SK-N-SH (cell line): ENCODE results near the gene PARD3.

Experiments
- FOSL2 ChIP-seq: IDR thresholded peaks from 2 replicates; pipeline ENCODE4 v1.4.0; 2012; ENCODE audit warnings: low read depth, mild to moderate bottlenecking, moderate library complexity, borderline replicate concordance
- GABPA ChIP-seq: IDR thresholded peaks from 2 replicates; pipeline ENCODE4 v1.4.0; 2012; ENCODE audit warnings: low read depth, mild to moderate bottlenecking
- MEF2A ChIP-seq: IDR thresholded peaks from 2 replicates; pipeline ENCODE4 v1.4.0; 2012; ENCODE audit warnings: low read depth, borderline replicate concordance
- MXI1 ChIP-seq: IDR thresholded peaks from 2 replicates; pipeline ENCODE4 v1.6.1; 2012; ENCODE audit warnings: mild to moderate bottlenecking, low read depth, low read length, improper control_type of control experiment
- NFIC ChIP-seq: IDR thresholded peaks from 2 replicates; pipeline ENCODE4 v1.4.0; 2012; ENCODE audit warnings: borderline replicate concordance
- POLR2AphosphoS5 ChIP-seq: IDR thresholded peaks from 2 replicates; pipeline ENCODE4 v1.6.1; 2012; ENCODE audit warnings: low read depth, low read length
- RCOR1 ChIP-seq: fragments of 150-350 bp; IDR thresholded peaks from 2 replicates; pipeline ENCODE4 v1.6.1; 2017; ENCODE audit warnings: antibody characterized with exemption, low read length
- RFX5 ChIP-seq: IDR thresholded peaks from 2 replicates; pipeline ENCODE4 v1.6.1; 2012; ENCODE audit warnings: mild to moderate bottlenecking, improper control_type of control experiment, low read length
- TAF1 ChIP-seq: IDR thresholded peaks from 2 replicates; pipeline ENCODE4 v1.6.1; 2012; ENCODE audit warnings: low read depth, mild to moderate bottlenecking, low read length, moderate library complexity, borderline replicate concordance
- TEAD4 ChIP-seq: IDR thresholded peaks from 2 replicates; pipeline ENCODE4 v1.4.0; 2012; ENCODE audit warnings: mild to moderate bottlenecking, borderline replicate concordance; ENCODE audit not compliant: insufficient read depth
- TF ChIP-seq, protein P1 (sequence below): fragments of 200-600 bp; sonication (generic); IDR thresholded peaks from 2 replicates; pipeline ENCODE4 v1.6.1; 2017; ENCODE audit warnings: antibody characterized with exemption, mild to moderate bottlenecking, moderate library complexity
- TF ChIP-seq, protein P2 (sequence below): fragments of 150-350 bp; IDR thresholded peaks from 2 replicates; pipeline ENCODE4 v1.6.1; 2017; ENCODE audit warnings: antibody characterized with exemption, low read length, low read depth, borderline replicate concordance
- TF ChIP-seq, protein P3 (sequence below): IDR thresholded peaks from 2 replicates; pipeline ENCODE4 v1.6.1; 2012; ENCODE audit warnings: mild to moderate bottlenecking, low read depth, low read length, moderate library complexity
- TF ChIP-seq, protein P4 (sequence below): IDR thresholded peaks from 2 replicates; pipeline ENCODE4; 2012

DNA sequence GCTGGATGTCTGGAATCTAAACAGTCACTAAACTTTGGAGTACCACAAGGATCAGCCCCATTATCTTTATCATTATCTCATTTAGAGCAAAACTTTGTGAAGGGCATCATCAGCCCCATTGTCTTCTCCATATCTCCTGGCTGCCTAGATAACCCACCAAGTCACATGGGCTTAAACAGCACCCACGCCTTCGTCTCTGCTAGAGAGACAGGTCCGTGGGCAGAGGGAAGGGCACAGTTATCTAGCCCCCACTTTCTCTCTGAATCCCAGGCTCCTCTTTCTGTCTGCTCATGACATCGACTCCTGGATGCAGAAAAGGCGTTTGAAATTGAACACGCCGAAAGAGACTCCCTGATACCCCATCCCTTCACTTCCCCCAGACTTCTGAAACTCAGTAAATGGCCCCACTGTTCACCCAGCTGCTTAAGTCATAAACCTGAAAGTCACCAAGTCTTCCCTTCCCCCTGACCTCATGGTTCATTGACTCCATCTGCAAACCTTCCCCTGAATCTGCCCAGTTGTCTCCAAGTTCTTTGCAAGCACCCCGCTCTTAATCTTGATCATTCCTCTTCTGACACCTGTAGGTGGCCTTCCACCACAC, 20.9 kb upstream of the PARD3 start:
- no peak for TF ChIP-seq TAF1
- TF ChIP-seq, protein P1, sequence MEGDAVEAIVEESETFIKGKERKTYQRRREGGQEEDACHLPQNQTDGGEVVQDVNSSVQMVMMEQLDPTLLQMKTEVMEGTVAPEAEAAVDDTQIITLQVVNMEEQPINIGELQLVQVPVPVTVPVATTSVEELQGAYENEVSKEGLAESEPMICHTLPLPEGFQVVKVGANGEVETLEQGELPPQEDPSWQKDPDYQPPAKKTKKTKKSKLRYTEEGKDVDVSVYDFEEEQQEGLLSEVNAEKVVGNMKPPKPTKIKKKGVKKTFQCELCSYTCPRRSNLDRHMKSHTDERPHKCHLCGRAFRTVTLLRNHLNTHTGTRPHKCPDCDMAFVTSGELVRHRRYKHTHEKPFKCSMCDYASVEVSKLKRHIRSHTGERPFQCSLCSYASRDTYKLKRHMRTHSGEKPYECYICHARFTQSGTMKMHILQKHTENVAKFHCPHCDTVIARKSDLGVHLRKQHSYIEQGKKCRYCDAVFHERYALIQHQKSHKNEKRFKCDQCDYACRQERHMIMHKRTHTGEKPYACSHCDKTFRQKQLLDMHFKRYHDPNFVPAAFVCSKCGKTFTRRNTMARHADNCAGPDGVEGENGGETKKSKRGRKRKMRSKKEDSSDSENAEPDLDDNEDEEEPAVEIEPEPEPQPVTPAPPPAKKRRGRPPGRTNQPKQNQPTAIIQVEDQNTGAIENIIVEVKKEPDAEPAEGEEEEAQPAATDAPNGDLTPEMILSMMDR = no peak
- TF ChIP-seq, protein P2, sequence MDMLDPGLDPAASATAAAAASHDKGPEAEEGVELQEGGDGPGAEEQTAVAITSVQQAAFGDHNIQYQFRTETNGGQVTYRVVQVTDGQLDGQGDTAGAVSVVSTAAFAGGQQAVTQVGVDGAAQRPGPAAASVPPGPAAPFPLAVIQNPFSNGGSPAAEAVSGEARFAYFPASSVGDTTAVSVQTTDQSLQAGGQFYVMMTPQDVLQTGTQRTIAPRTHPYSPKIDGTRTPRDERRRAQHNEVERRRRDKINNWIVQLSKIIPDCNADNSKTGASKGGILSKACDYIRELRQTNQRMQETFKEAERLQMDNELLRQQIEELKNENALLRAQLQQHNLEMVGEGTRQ = no peak
- no peak for TF ChIP-seq FOSL2
- TF ChIP-seq TEAD4 = no peak
- no peak for TF ChIP-seq POLR2AphosphoS5
- no peak for TF ChIP-seq MEF2A
- TF ChIP-seq, protein P3, sequence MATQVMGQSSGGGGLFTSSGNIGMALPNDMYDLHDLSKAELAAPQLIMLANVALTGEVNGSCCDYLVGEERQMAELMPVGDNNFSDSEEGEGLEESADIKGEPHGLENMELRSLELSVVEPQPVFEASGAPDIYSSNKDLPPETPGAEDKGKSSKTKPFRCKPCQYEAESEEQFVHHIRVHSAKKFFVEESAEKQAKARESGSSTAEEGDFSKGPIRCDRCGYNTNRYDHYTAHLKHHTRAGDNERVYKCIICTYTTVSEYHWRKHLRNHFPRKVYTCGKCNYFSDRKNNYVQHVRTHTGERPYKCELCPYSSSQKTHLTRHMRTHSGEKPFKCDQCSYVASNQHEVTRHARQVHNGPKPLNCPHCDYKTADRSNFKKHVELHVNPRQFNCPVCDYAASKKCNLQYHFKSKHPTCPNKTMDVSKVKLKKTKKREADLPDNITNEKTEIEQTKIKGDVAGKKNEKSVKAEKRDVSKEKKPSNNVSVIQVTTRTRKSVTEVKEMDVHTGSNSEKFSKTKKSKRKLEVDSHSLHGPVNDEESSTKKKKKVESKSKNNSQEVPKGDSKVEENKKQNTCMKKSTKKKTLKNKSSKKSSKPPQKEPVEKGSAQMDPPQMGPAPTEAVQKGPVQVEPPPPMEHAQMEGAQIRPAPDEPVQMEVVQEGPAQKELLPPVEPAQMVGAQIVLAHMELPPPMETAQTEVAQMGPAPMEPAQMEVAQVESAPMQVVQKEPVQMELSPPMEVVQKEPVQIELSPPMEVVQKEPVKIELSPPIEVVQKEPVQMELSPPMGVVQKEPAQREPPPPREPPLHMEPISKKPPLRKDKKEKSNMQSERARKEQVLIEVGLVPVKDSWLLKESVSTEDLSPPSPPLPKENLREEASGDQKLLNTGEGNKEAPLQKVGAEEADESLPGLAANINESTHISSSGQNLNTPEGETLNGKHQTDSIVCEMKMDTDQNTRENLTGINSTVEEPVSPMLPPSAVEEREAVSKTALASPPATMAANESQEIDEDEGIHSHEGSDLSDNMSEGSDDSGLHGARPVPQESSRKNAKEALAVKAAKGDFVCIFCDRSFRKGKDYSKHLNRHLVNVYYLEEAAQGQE = no peak
- TF ChIP-seq MXI1 = no peak
- TF ChIP-seq RCOR1 = no peak
- TF ChIP-seq RFX5 = no peak
- no peak for TF ChIP-seq GABPA
- TF ChIP-seq NFIC = no peak
- TF ChIP-seq, protein P4, sequence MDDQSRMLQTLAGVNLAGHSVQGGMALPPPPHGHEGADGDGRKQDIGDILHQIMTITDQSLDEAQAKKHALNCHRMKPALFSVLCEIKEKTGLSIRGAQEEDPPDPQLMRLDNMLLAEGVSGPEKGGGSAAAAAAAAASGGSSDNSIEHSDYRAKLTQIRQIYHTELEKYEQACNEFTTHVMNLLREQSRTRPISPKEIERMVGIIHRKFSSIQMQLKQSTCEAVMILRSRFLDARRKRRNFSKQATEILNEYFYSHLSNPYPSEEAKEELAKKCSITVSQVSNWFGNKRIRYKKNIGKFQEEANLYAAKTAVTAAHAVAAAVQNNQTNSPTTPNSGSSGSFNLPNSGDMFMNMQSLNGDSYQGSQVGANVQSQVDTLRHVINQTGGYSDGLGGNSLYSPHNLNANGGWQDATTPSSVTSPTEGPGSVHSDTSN = no peak
